ENCODE results near the gene GCLC.
A peak's percentile ranks its signal among the peaks of the same experiment; 100 is the strongest.

GCLC gene

GRCh38 chr6:53579338-53579737 lies 34.4 kb upstream of the GCLC start:
- peak; percentile 59; the same call in 1 of the 2 replicates for TF ChIP-seq TRIM28 (IDR thresholded peaks at IDR 0.05; ENCODE audit: borderline replicate concordance, low read length)
- 0 out of 2 replicates have a peak, but pooled peaks have one; percentile 36 for TF ChIP-seq ZNF776 (tag by site-specific recombination; IDR thresholded peaks at IDR 0.05; ENCODE audit: borderline replicate concordance)
- TF ChIP-seq IKZF3 (tag by site-specific recombination; IDR thresholded peaks at IDR 0.05), result no peak
- peak; percentile 57 for TF ChIP-seq SETDB1 (IDR thresholded peaks at IDR 0.05; ENCODE audit: insufficient read length, low read length)
- POLR2A ChIA-PET, result no interaction called here
- no peak overlapping the region for H3K27ac ChIP-seq (ENCODE audit: extremely low read depth, low read depth, low read length)
- no peak overlapping the region for H3K4me3 ChIP-seq (ENCODE audit: low read depth, low read length)
- no peaks in the 10 kb centered on the region for H3K9me3 ChIP-seq (ENCODE audit: control insufficient read depth, insufficient read depth, low read depth, low read length)
- CTCF ChIA-PET, result interaction anchor here (0.6 kb wide), 1 partner anchor 153 kb away, joined by 3 read pairs; no protein-coding TSS in a partner anchor
- H3K4me1 ChIP-seq (ENCODE audit: control insufficient read depth, insufficient read depth, low read length), result no peaks in the 10 kb centered on the region
- H3K36me3 ChIP-seq (ENCODE audit: control insufficient read depth in 2 of 2, insufficient read depth in 1 of 2, low read length in 2 of 2), result no peaks in the 10 kb centered on the region

GRCh38 chr6:53578371-53578770 lies 33.5 kb upstream of the GCLC start:
- no peaks in the 10 kb centered on the region for H3K9me3 ChIP-seq (ENCODE audit: control insufficient read depth, insufficient read depth, low read depth, low read length)
- POLR2A ChIA-PET, result no interaction called here
- CTCF ChIA-PET, result interaction anchor here (0.7 to 0.8 kb wide), 2 partner anchors 157 to 174 kb away, joined by 3 read pairs; no protein-coding TSS in a partner anchor

More at GRCh38 chr6:53578371-53578770, 33.5 kb upstream of the GCLC start:
- no peaks in the 10 kb centered on the region for H3K36me3 ChIP-seq (ENCODE audit: control insufficient read depth in 2 of 2, insufficient read depth in 1 of 2, low read length in 2 of 2)
- no peaks in the 10 kb centered on the region for H3K4me1 ChIP-seq (ENCODE audit: control insufficient read depth, insufficient read depth, low read length)
- H3K4me3 ChIP-seq (ENCODE audit: low read depth, low read length), result no peak overlapping the region
- no peak overlapping the region for H3K27ac ChIP-seq (ENCODE audit: extremely low read depth, low read depth, low read length)
- TF ChIP-seq ZNF280D (tag by site-specific recombination; IDR thresholded peaks at IDR 0.05), result no peak
- no peak for TF ChIP-seq PATZ1 (tag by site-specific recombination; IDR thresholded peaks at IDR 0.05)
- no peak for TF ChIP-seq PRDM2 (tag by site-specific recombination; IDR thresholded peaks at IDR 0.05; ENCODE audit: borderline replicate concordance)
- no peak for TF ChIP-seq ZNF157 (tag by site-specific recombination; IDR thresholded peaks at IDR 0.05)
- TF ChIP-seq ZNF26 (tag by site-specific recombination; IDR thresholded peaks at IDR 0.05), result no peak
- TF ChIP-seq ZNF580 (tag by site-specific recombination; IDR thresholded peaks at IDR 0.05), result no peak
- no peak for TF ChIP-seq KLF7 (tag by site-specific recombination; IDR thresholded peaks at IDR 0.05; ENCODE audit: borderline replicate concordance)
- TF ChIP-seq OSR2 (tag by site-specific recombination; IDR thresholded peaks at IDR 0.05), result no peak
- TF ChIP-seq ZBTB26 (tag by site-specific recombination; optimal IDR thresholded peaks at IDR 0.05), result no peak
- no peak for TF ChIP-seq ZNF747 (tag by site-specific recombination; IDR thresholded peaks at IDR 0.05)
- TF ChIP-seq ZNF266 (tag by site-specific recombination; IDR thresholded peaks at IDR 0.05; ENCODE audit: low read depth), result no peak
- no peak for TF ChIP-seq ZNF513 (tag by site-specific recombination; IDR thresholded peaks at IDR 0.05)
- no peak for TF ChIP-seq SCRT1 (tag by site-specific recombination; IDR thresholded peaks at IDR 0.05; ENCODE audit: borderline replicate concordance)
- no peak for TF ChIP-seq ZNF629 (tag by site-specific recombination; IDR thresholded peaks at IDR 0.05)
- TF ChIP-seq ZSCAN30 (tag by site-specific recombination; IDR thresholded peaks at IDR 0.05), result no peak
